ENCODE results near the gene TOGARAM2.

The TOGARAM2 gene

DNA sequence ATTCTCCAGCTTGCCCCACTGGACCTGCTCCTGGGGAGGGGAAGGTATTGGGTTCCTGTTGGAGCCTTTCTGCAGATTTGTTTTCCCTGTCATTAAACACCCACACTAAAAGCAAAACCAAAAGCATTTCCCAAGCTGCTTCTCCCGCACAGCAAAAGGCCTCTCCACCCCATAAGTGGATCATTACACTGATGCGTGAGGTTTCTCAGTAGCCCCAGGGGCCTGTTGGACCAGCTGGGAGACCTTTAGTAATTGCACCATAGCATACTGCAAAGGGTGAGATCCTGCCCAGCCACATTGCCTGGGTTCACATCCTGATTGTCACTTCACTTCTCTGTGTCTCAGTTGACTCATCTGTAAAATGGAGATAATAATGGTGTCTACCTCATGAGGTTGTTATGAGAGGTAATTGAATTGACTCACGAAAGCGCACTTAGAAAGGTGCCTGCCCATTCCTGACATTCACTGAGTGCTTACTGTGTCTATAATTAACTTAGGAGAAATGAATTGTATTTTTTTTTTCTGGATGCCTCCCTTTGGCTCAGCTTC, 43.9 kb downstream of the TOGARAM2 start:
- no peak for DNase-seq

DNA sequence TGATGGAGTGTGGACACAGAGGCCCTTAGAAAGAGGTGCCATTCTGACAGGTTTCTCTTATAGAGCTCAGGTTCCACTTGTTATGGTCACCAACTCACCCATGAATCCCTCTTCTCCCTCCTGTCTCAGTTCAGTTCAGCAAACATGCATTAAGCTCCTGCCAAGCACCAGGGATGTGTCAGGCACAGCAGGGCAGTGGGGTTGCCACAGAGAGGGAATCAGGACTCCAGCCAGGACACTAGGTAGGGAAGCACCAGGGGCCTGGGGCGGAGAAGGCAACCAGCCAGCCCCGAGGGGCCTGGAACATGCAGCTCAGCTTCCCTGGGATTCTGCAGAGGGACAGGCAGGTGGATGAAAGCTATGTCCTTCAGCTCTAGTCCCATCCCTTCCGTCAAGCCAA, 44.6 kb downstream of the TOGARAM2 start:
- DNase-seq = no peak

DNA sequence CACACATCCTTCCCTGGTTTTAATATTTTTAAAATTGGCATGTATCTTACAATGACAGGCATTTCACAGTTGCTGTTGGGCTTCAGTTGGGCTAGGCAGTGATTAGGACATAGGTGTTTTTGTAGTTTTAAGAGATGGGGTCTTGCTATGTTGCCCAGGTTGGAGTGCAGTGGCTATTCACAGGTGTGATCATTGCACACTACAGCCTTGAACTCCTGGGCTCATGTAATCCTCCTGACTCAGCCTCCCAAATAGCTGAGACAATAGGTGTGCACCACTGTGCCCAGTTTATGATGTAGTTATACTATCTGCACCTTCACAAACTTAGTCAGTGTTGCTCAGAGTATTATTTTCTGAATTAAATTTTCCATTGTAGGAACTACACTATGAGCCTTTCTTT, 49.9 kb downstream of the TOGARAM2 start:
- DNase-seq = no peak

DNA sequence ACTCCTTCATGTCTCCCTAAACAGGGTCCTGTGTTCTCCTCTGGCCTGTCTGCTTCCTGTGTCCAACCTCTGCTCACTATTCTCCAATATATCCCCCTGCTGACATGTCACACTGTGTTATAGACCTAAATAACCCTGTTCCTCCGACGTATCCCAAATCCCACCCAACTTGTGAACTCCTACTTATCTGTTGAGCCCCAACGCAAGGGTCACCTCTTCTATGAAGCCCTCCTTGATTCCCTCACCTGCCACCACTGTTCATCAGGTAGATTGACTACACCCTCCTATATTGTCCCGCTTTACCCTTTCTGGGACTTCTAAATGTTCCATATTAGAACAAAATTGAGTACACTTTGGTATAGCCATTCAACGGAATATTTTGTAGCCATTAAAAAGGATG, 51.1 kb downstream of the TOGARAM2 start:
- no peak for DNase-seq

DNA sequence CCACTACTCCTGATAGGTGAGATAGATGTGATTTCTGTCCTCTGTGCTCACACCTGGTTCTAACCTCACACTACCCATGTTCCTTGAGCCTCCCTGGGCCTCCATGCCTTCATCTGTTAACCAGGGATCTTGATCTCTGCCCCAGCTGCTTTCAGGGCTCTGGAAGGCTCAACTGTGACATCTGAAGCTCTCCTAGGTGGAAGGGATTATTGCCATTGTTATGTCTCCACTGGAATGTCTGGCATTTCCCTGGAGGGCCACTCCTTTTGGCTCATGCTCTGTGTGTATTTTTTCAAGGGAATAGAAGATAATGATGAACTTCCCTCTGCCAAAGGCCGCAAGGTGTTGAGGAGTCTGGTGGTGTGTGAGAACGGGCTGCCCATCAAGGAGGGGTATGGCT, 52.1 kb downstream of the TOGARAM2 start:
- no peak for DNase-seq

DNA sequence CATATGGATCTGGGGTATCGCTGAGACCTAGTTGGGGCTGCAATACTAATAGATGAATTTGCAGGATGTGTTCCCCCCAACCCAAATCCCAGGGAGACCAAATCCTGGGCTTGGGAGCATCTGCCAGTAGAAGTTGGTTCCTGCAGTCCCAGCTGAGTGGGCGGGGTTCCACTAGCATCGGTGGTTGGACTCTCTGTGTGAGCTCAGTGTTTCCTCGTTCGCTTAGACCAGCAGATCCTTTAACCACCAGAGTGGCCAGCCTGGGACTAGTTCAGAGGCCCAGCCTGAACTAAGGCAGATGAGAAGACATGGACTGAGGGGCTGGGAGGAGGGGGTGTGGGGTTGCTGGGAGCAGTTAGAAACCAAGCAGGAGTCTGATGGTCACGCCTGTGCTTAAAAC, 52.6 kb downstream of the TOGARAM2 start:
- DNase-seq = no peak

DNA sequence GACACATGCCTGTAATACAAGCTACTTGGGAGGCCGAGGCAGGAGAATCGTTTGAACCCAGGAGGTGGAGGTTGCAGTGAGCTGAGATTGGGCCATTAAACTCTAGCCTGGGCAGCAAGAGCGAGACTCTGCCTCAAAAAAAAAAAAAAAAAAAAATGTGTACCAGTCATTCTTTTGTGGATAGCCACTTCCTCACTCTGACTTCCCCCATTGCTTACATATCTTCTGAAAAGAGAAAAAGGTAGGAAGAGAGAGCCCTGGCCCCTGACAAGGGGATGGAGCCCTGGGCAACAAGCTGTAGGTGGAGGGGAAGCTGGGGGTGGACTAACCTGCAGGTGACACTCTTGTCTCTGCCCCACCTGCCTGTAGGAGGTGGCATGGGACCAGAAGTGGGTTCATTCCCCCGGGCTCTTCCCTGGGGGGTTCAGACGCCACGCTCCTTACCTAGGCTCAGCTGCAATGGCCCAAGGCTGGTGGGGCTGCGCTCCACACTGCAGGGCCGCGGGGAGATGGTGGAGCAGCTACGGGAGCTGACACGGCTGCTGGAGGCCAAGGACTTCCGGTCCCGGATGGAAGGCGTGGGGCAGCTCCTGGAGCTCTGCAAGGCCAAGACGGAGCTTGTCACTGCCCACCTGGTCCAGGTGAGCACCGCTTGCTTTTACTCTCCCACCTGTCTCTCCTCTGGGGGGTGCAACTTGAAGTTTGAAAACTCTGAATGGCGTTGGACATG, 54.1 kb downstream of the TOGARAM2 start:
- DNase-seq = no peak

DNA sequence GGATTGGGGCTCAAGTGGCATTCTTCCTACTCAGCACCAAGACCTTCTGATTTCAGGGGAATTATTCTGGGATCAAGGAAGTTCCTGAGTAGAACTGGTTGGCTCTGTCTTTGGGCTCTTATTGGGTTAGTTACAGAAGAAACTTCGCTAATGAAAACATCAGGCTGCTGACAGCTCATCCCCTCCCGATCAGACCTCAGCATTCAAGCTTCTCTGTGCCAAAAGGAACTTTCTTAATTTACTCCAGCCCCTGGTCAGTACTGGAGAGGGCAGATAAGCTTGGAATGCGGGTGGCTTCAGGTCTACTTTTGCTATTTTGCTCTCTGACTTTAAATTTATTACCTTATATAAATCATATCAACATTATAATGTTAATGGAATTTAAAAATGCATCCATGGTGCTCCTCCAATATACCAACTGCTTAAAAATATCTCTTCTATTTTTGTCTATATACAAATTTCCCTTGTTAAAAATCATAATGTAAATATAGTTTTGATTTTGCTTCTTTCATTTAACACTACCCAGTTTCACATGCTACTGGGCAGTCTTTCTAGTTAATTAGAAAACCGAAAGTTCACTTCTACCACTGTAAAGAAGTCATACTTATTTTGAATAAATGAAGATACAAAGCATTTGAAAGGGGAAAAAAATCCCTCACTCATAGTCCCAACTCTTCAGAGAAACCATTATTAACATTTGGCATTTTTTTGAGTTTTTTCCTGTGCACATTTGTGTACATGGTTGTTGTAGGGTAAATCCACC, 58.8 kb downstream of the TOGARAM2 start:
- no peak for DNase-seq

DNA sequence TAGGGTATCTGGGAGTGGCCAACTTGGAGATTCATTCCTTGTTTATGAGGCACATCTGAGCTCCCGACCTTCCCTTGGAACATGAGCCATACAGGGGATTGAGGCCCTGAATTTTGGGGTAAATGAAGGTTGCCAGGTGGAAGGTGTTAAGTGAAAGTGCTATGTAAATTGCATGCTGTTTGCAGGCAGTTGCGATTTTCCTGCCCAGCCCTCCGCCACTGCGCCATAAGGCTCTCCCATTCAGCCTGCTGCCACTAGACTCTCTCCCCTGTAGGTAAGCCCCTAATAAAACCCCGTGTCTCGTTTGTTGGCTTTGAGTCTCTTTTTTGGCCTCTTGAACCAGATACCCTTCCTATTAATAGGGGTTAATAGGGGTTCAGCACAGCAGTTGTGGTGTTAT, 59.5 kb downstream of the TOGARAM2 start:
- no peak for DNase-seq

DNA sequence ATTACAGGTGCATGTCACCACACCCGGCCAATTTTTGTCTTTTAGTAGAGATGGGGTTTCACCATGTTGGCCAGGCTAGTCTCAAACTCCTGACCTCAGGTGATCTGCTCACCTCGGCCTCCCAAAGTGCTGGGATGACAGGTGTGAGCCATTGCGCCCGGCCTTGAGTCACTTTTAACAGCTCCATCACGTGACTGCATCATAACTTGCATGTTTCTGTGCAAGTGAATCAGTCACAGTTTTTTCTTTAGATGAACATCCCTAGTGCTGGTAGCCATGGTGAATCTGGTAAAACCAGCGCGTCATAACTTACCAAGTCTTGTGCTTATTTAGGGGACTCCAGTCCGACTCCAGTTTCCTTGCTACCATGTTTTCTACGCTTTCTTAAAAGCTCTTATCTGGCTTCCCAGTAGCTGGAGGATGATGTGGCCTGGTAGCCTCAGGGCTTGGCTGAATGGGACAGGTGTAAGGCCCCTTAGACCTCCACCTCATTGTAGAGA, 60.1 kb downstream of the TOGARAM2 start:
- DNase-seq = no peak

DNA sequence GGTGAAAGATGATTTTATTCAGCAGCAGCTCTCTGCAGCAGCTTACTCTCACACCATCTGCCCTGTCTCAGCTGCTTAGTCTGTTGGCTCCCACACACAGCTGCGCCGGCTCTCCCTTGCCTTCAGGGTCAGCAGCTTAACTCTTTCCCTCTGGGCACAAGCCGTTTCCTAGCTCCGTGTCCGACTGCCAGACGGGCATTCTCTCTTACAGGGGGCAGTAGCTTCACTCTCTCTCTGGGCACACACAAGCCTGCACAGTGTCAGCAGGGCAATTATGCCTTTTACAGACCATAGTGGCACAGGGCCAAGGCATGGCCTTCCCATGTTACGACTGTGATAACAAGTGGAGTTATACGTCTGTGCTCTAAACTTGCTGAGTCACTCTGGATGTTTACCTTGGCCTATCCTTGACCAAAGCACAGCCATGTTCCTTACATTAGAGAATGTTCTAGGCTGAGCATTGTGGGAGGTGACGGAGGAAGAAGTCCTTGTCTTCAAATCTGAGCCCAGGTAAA, 61.5 kb downstream of the TOGARAM2 start:
- no peak for DNase-seq

DNA sequence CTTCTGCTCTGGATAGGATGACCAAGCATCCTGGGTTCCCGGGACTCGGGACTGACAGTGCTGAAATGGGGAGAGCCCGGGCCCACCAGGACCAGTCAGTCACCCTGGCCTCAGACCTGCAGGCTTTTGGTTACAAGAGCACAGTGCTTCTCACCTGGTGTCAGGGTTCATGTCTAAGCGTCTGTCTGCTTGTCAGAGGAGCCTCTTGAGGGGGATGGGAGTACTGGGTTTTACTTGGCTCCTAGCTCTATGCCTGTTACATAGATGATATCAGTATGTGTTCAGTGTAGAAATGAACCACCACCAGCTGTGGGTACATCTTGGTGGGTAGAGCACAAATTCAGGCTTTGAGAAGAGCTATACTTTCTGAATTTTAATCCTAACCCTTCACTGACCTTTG, 63.4 kb downstream of the TOGARAM2 start:
- no peak for DNase-seq

DNA sequence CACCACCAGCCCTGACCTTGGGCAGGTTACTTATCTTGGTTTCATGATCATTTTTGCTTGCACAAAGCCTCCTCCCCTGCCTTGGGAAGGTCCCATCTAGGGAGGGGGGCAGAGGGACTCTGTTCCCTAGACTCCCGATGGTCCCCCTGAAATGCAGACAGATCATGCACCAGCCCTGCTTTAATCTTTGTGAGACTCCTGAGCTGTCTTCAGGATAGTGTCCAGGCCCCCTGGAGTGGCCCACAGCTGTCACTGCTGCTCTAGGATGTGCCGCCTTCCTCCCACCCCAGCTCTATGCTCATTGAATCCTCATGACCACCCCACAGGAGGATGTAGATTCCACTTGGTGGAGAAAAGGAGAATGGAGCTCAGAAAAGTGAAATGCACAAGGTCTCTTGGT, 65.2 kb downstream of the TOGARAM2 start:
- DNase-seq = no peak

DNA sequence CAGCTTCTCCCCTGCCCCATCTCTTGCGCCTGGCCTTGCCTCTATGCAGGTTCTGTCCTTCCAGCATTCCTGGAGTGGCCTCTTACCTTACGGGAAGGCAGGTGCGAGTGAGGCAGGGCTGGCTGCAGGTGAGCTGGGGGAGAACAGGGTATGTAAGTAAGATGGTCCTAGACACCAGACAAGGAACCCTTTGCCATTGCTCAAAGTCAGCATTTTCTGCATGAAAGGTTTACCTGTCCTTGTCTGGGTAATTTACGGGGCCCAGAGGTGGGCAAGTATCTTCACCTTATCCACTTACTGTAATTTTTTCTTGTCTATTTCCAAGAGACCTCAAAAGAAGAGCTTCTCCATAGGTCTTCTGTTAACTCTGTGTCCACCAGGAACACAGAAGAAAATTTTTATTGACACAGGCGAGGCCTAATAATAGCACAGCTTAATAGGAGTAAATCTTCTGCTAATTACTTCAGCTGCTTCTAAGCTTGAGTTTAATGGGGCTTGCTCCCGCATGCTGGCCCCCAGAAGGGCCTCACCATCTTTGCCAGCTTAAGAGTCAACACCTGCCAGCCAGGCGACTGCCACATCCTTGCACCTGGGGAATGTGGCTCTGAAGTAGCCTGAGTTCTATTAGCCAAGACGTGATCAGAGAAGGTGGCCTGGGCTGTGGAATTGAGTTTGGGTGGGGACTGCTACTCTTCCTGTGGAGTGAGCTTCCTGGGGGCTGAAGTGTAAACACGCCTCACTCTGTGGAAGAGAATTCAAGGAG, 66.2 kb downstream of the TOGARAM2 start:
- DNase-seq = no peak

DNA sequence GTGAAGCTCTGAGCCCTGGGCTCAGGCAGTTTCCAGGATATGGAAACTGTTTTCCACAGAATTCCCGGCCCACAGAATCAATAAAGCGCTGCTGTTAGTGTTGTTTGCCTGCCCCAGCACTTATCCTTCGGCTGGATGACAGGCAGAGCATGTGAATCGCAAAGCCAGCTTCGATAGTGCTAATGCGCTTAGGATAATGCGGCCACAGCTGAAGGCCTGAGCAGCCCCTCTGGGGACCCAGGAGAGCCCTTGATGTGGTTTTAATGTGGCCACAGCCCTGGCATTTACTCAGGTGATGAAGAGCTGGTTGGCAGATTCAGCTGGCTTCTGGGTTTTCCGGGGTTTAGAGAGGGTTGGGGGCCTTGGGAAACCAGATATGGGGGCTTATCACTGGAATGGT, 69.5 kb downstream of the TOGARAM2 start:
- DNase-seq = no peak

DNA sequence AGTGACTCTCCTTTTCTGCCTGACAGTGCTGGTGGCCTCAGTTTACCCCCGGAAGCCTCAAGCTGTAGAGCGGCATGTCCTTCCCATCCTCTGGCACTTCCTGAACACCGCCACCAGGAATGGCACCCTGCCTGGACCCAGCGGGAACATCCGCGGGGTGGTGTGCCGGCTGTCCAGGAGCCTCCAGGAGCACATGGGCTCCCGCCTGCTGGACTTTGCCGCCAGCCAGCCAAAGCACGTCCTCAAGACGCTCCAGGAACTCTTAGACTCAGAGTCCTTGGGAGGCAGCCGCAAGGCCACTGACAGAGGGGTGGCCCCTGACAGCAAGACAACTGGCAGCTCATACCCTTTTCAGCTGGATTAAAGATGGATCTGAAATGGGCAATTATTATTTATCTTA, 70.6 kb downstream of the TOGARAM2 start:
- DNase-seq = no peak

DNA sequence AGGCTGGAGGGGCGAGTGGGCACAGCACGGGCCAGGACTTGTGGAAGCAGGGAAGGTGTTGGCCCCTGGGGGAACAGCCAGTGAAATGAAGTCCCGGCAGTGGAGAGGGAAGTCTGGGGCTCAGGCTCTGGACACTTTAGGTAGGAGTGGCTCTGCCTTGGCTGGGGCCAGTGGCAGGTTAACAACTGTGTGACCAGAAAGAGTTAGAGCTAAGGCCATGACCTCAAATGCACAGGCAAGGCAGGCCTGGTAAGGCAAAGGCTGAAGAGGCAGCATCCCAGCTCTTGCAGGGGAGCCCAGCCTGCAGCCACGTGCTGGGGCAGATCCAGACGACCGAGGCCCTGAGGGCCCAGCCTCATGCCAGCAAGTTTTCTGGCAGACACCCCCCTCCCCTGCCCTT, 71.7 kb downstream of the TOGARAM2 start:
- DNase-seq = no peak

DNA sequence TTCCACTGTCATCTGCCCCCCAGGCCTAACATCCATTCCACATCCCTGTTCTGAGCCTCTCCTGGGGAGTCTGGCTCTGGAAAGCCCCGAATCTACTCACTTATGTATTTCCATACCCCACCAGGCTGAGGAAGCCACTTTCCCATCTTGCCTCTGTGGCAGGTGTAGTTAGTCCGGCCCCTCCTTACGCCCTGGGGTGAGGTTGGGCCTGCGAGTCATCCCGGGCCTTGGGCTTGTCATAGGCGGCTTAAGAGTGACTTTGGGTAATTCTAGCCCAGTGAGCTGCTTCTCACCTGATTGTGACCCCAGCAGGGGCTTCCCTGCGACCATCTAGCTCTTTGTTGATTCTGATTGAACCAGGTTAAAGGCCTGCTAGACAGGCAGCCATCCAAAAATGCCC, 72.1 kb downstream of the TOGARAM2 start:
- no peak for DNase-seq

DNA sequence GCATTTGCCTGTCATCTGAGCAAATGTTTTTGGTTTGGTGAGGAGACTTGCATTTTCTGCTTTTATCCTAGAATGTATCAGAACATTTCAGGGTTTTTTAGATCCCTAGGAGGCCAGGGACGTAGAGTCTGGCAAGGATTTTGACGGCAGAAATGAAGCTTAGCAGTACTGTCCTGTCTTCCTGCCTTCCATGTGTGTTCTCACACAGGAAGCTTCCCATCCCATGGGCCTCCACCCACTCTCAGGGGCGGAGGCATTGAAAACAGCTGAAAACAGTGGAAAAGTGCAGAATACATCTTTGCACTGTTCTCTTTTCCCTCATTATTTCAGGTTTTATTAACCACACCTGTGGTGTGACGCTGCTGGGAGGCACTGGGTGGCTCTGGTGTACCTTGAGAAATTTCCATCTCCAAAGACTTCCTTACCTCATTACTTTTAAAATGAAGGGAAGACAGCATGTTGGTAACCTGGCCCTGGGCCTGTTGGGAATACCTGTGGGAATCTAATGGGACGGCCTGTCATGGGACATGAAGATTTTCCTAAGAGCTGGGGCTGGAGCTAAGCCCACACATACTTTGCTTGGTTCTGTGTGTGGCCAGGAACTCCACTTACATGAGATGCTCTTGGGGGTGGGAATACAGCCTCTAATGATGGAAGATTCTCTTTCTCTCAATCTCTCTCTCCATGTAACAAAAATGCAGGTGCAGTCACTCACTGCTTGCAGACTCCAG, 72.7 kb downstream of the TOGARAM2 start:
- no peak for DNase-seq

DNA sequence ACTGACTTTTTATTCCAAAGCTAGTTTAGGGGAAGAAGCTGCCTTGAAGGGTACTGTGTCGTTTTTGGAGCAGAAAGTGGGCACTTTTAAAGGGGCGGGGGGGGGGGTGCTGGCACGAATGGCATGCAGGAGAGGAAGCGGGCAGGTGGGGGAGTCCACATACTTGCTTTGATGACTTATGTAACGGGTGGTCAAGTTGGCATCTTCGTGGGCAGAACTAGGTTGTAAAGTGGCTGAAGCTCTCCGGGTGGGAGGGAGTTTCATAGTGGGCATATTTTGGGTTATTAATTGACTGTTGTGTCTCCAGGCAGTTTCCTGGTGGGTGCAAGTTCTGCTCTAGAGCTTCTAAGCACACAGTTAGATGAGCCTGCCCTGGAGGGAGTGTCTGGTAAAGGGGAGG, 73.3 kb downstream of the TOGARAM2 start:
- no peak for DNase-seq

DNA sequence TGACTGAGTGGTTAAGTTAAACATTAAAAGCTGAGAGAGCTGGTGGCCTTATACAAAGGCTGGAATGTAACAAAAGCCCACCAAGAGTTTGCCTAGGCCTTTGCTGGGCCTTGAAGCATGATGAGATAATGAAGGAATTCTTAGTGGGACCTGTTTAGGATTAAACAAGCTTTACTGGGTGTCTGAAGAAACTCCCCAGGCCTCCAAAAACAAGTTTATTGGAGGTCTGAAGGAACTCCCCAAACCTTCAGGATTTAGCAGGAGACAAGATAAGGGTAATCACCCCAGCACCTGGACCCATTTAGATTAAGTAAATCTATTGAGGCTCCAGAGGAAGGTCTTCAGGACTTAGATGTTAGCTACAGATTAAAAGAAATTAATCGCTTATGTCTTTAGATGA, 74.5 kb downstream of the TOGARAM2 start:
- DNase-seq = no peak

DNA sequence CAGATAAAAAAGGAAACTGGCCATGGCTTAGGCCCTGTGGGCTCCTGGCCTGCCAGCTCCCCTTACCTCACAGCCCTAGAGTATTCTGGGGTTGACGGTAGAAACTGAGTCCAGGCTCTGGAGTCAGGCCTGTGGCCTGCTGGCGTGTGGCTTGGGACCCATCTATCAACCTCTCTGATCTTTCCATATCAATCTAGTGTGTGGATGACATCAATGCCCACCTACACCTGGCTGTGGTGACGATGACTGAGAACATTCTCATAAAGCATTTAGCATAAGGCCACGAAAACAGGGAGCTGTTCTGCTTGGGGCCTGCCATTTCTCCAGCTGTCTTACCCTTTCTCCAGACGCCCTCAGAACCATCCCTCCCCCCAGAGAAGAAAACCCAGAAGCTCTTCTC, 75.4 kb downstream of the TOGARAM2 start:
- DNase-seq = no peak

DNA sequence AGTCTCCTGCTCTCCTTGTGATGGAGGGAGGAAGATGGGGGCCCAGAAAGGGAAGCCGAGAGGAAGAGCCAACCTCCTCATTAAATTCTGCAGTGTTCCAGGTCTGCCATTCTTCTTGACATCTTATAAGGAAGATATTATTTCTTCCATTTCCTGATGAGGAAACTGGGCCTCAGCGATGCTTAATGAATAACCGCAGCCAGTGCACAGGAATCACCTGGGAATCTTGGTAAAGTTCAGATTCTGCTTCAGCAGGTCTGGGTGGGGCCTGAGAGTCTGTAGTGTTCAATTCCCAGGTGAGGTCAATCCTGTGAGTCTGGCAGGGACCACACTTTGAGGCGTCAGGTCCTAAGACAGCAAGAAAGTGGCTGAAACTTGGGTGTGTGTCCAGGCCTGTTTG, 75.9 kb downstream of the TOGARAM2 start:
- no peak for DNase-seq
